CMK (cell line): ENCODE results near the gene CDC42EP4.

Experiments
- DNase-seq: peaks from one replicate; pipeline ENCODE4 v3.0.0-alpha.2; 2010; ENCODE audit warnings: low read depth

CDC42EP4 gene, protein sequence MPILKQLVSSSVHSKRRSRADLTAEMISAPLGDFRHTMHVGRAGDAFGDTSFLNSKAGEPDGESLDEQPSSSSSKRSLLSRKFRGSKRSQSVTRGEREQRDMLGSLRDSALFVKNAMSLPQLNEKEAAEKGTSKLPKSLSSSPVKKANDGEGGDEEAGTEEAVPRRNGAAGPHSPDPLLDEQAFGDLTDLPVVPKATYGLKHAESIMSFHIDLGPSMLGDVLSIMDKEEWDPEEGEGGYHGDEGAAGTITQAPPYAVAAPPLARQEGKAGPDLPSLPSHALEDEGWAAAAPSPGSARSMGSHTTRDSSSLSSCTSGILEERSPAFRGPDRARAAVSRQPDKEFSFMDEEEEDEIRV

GRCh38 chr17:73311781-73312641 lies at the start of gene CDC42EP4:
Gene CDC42EP4 (minus strand): TSS chr17:73312001. CDS start chr17:73286500, 25,501 bp downstream.
- no peak for DNase-seq

GRCh38 chr17:73360961-73361761 lies 49.4 kb upstream of the CDC42EP4 start:
- DNase-seq, result no peak

- DNase-seq, result no peak
These were observed 48.2 kb upstream of the CDC42EP4 start for GRCh38 chr17:73359987-73360410.

DNA sequence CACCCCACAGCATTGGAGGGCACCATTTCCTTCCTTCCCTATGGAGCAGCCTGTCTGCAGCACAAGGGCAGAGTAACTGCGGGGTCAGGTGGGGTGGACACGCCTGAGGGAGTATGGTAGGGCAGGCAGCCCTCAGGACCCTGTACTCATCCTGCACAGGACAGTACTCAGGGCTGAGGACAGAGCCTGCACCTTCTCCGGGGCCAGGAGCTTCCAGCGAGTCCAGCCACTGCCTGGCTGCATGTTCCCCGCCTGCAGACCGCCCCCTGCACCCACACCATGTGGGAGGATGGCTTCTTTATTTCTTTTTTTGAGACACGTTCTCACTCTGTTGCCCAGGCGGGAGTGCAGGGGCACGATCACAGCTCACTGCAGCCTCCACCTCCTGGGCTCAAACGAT lies 47.6 kb upstream of the CDC42EP4 start:
- no peak for DNase-seq

DNA sequence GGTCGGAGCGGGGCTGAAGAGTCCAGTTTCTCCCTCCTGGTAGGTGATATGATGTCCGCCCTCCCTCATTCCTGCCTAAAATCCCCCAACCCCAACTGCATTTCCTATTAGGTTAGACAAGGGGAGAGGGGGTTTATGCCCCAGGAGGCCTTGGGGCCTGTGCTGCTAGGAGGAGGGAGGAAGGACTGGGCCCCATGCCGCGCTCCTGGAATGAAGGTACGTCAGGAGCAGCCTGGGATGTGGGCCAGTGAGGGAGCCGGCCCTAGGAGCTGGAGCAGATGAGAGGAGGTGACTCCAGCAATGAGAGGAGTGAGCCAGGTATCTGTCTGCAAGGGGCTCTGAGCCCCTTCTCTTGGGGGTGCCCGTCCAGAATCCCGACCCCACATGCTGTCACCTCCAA lies 46.9 kb upstream of the CDC42EP4 start:
- DNase-seq, result no peak

- DNase-seq, result no peak
These were observed 46.2 kb upstream of the CDC42EP4 start for GRCh38 chr17:73357981-73358380.

GRCh38 chr17:73357318-73357717 lies 45.5 kb upstream of the CDC42EP4 start:
- DNase-seq, result no peak

- DNase-seq, result no peak
These were observed 44.9 kb upstream of the CDC42EP4 start for GRCh38 chr17:73356561-73357170.

DNA sequence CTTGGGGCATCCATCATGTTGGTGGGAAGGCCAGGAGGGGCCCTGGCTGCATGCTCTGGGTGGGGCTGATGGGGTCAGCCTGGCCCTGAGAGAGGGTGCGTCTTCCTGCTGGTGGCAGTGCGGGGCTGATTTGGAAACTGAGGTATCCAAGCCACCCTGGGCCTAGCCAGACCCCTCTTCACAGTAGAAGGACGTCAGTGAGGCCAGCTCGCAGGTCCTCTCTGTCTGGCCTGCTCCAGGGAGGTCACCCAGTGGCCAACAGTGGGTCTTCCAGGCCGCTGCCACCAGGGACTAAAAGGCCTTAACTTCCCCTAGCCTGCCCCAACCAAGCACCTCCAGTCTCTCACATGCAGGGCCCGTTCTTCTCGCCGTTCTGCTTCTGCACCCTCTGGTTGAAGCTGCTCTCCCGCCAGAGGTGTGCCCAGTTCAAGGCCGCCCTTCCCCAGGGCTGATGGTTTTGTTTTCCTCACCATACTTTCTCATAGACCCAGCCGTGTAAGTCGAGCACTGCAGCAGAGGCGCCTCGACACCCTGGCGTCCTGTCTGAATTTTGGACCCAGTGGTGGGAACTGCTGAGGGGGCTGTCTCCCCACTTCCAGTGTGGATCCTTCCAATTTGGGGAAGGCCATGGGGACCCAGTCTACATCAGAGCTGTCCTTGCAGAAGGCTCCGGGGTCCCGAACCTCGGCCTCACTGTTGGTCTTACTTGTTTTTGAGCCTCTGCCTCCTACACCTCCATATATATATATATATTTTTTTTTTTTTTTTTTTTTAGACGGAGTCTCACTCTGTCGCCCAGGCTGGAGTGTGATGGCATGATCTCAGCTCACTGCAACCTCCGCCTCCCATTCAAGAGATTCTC lies 42.9 kb upstream of the CDC42EP4 start:
- DNase-seq, result no peak

DNA sequence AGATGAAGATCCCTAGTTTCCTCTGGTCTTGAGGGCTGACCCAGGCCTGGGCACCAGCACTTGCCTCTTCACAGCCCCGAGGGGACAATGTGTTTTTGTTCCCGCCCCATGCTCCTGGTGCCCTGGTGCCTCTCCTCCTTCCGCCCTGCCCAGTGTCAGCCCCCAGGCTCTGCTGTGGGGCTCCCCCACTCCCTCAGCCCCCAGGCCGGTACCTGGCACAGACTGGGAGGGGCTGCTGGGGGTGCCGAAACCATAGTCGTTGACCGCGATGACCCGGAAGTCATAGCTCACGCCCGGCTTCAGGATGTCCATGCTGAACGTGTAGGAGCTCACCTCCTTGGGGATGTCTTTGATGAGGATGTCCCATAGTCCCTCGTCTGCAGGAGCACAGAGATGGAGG lies 40.5 kb upstream of the CDC42EP4 start:
- no peak for DNase-seq

GRCh38 chr17:73351764-73352163 lies 40.0 kb upstream of the CDC42EP4 start:
- DNase-seq, result no peak

DNA sequence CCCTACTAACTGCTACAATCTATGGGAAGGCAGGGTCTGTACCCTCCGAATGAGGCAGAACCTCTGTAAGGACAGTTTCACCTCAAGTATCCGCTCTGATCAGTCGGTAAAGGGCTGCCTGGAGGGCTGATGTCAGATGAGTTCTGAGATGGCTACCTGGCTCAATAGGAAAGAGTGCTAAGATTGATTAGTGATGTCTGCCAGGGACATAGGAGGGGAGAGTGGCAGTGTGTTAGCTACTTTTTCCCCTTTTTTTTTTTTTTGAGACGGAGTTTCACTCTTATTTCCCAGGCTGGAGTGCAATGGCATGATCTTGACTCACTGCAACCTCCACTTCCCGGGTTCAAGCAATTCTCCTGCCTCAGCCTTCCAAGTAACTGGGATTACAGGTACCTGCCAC lies 39.1 kb upstream of the CDC42EP4 start:
- DNase-seq, result no peak

DNA sequence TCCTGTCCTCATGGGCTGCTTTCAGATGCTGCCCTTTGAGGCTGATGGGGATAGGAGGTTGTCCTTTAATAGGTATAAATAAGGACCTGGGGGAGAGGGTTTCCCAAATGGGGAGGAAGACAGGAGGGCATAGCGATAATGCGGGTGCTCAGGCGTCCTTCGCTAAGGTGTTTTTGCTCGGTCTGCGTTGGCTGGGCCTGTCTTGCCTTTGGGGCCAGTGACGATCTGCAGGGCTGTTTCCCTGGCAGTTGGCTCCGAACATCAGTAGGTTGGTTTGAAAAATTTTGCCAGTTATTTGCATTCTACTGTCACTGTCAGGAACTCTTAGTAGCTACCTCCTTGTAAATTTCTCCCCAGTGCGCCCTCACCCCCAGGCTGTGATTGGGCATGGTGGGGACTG lies 37.8 kb upstream of the CDC42EP4 start:
- DNase-seq, result no peak

GRCh38 chr17:73349138-73349537 lies 37.3 kb upstream of the CDC42EP4 start:
- no peak for DNase-seq

- DNase-seq, result no peak
These were observed 37.0 kb upstream of the CDC42EP4 start for GRCh38 chr17:73348829-73349095.

DNA sequence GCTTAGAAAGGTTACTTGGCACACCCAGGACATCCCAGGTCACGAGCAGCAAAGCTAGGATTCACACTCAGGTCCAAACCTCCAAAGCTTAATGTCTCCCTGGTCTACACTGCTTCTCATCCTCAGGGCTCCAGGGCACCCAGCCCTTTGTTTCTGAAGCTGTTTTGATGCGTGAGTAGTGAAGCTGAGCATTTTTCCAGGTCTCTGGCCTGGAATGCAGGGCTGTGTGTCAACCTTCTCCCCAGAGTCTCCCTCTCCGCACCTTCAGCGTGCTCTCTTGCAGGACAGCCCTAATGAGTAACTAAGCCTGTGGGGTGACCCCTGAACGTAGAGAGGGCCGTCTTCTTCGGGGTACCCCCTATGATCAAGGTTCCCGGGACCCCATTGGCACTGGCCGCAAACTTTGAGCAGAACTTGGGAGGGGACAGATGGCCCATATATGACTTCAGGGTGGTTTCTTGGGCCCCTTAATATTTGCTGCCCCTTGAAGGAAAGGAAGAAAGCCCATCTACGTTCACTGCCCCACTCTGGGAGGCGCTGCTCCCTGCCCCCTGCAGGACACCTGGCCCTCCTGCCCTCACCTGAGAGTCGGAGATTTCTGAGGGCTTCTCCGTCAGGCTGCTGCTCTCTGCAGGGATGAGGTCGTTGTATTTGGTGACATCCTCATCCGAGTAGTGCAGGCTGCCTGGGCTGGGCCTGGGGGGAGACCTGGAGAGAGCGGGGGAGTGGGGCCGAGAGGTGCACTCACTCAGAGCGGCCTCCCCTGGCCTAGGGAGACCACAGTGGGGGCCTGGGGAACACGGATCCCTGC lies 36.4 kb upstream of the CDC42EP4 start:
- DNase-seq, result no peak

DNA sequence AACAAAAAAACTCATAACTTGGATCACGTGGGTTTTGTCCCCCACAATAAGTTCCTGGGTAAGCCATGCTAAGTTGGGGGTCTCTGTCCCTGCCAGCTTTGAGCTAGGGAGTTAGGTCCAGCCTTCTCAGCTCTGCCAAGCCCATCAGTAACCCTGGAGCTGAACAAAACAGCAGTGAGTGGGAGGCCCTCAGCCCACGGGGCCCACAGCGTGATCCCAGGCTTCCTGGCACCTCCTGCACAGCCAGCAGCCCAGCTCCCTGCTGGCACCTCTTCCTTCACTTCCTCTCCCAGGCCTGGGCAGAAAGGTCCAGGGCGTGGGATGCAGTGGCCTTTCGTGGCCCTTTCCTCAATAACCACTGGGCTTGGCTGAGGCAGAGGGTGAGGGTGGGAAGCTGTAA lies 35.5 kb upstream of the CDC42EP4 start:
- no peak for DNase-seq

- DNase-seq, result no peak
These were observed 34.8 kb upstream of the CDC42EP4 start for GRCh38 chr17:73346501-73347162.

DNA sequence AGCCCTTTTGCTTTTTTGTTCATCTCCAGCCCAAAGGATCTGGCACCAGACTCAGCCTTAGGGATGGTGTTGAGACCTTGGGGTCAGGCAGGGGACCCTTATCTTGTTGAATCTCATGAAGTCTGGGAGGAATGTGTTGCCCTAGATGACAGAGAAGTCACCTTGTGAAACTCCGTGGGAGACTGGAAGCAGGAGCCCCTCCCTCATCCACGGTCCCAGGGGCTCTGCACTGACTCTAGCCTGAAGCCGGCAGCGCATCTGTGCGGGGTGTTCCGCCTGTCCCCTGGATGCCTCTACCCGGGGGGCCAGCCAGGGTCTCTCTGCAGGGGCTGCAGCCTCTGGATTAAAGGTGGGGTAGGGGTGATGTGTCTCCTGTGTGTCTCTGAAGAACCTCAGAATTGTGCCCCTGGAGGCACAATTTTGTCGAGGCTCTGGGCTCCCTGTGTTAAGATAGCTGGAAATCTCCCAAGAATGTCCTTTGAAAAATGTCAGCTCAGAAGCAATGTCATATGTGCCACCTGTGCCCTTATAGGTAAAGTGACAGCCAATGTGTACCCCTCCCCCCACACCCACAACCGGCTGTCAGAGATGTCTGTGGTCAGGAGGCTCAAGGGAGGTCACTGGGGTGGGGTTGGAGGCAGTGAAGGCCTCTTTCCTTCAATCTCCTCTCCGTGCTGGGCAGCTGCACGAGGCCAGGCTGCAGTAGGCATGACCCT lies 32.1 kb upstream of the CDC42EP4 start:
- DNase-seq, result no peak
